ENCODE results near the gene PRR30.
A peak's percentile ranks its signal among the peaks of the same experiment; 100 is the strongest.

The PRR30 gene

DNA sequence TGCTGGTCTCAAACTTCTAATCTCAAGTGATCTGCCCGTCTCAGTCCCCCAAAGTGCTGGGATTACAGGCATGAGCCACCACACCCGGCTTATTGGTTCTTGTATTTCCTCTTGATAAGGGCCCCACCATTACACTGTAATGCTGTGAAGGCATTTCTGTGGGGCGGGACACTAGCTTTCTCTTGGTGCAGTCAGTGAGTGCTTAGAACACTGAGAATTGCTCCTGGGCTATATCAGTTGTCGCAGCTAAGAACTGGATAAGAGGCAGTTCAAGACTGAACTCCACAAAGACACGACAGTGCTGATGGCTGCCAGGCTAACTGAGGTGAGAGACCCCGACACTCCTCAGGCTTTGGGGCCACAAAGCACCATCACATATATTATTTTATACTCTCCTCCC lies 50.6 kb downstream of the PRR30 start:
- Mint-ChIP-seq H3K36me3 (ENCODE audit: low read depth) (no peaks in the 10 kb centered on the region), H3K4me1 (peaks cover 20% of the 10 kb centered on the region), H3K9me3 (no peaks in the 10 kb centered on the region), H3K4me3 (no peak overlapping the region), H3K27me3 (no peaks in the 10 kb centered on the region), H3K27ac (no peak overlapping the region)
- DNase-seq: no peak
- ATAC-seq: no peak

DNA sequence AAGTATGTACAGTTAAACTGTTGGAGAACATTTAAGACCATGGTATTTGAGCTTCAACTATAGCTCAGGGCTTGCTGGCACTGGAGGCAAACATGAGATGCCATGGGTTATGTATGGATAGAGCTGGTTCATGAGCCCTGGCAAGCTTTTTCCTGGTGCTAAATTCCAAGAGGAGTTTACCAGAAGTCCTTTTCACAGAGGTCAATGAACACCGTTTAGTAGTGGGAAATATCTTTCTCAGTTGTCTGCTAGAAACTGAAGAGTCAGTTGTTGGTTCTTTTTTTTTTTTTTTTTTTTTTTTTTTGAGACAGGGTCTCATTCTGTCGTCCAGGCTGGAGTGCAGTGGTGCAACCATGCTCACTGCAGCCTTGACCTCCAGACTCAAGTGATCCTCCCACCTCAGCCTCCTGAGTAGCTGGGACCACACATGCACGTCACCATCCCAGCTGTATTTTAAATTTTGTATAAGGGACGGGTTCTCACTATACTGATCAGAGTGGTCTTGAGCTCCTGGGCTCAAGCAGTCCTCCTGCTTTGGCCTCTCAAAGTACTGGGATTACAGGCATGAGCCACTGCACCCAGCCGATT lies 51.3 kb downstream of the PRR30 start:
- Mint-ChIP-seq H3K4me1 (peaks cover 20% of the 10 kb centered on the region), H3K9me3 (no peaks in the 10 kb centered on the region), H3K4me3 (peak overlapping the region; percentile 80), H3K36me3 (ENCODE audit: low read depth) (no peaks in the 10 kb centered on the region), H3K27me3 (no peaks in the 10 kb centered on the region), H3K27ac (no peak overlapping the region)
- DNase-seq: no peak
- ATAC-seq: no peak

Measured in activated naive CD8-positive, alpha-beta T cell treated with anti-CD3 and anti-CD28 coated beads, Interleukin-2, amount 50 U/mL, for 24 hours (primary cell).